Pancreas (tissue), 10 donors: ENCODE results near the gene NPHS2. TPM values are rescaled to one million over a fixed set of nuclear protein-coding genes. Genes with fewer than 3 reads are reported as not detected.
A peak's percentile ranks its signal among the peaks of the same experiment; 100 is the strongest.

Source experiments
- ATAC-seq, 4 donors: fragments of 200-7000 bp; cut with Tn5 transposase; one replicate each; pipeline versions ENCODE4 v1.8.0 to v1.9.1; 2020; ENCODE audit warnings: mild to moderate bottlenecking in 4 of 4, moderate library complexity in 4 of 4
- DNase-seq, 6 donors: peaks; one replicate each; pipeline ENCODE4 v3.0.0-alpha.2; 2020
- FAIRE-seq: peaks from 2 replicates; lab custom pipeline; 2012; peaks lifted over from hg19 to GRCh38; lab: Jason Lieb, UNC
- H3K27ac ChIP-seq, 4 donors: fragments of 200-600 bp; sonication (generic); 1 replicate in 3 of 4; 2 replicates in 1 of 4; pipeline versions ENCODE4 v1.5.0 to v1.8.0; 2020
- H3K27me3 ChIP-seq, 4 donors: fragments of 200-600 bp; one replicate each; pipeline ENCODE4 v1.8.0; 2021
- H3K36me3 ChIP-seq, 3 donors: fragments of 200-600 bp; sonication (generic) in 1 of 3; one replicate each; pipeline versions ENCODE4 v1.5.0 to v1.8.0; 2020 to 2021
- H3K4me1 ChIP-seq, 3 donors: fragments of 200-600 bp; one replicate each; pipeline ENCODE4 v1.8.0; 2021
- H3K4me3 ChIP-seq, 4 donors: fragments of 200-600 bp; sonication (generic) in 2 of 4; one replicate each; pipeline versions ENCODE4 v1.5.0 to v1.8.0; 2020 to 2021
- H3K9me3 ChIP-seq, 4 donors: fragments of 200-600 bp; one replicate each; pipeline ENCODE4 v1.8.0; 2021
- WGBS, 2 donors: extraction: QIAGEN DNeasy Blood & Tissue Kit; methylation state at CpG; one replicate each; pipeline ENCODE4 v1.1.7; 2013; 5-methylcytosine and 5-hydroxymethylcytosine counted together
- intact Hi-C, 3 donors: fragments of 100-400 bp; cut with DNase I; formaldehyde crosslinking; loops; one replicate each; pipeline versions ENCODE4 v1.11.1 to v1.14.2; 2022
- polyA plus RNA-seq, 2 donors: library from polyadenylated mRNA; stranded (reverse); fragments of 200-250 nt; gene quantifications; one replicate each; pipeline ENCODE4 v1.2.3, GENCODE V29; 2013
- total RNA-seq, 6 donors: library from RNA; stranded (reverse); fragmentation: NEBNext Ultra II Directional in 4 of 6; extraction: Animal tissue kit (Norgen Biotek cat#: 25700) in 4 of 6; gene quantifications; one replicate each; pipeline versions ENCODE4 v1.2.1 to v1.2.4, GENCODE V29; 2021 to 2023
- TF ChIP-seq, protein P1 (sequence below), 4 donors: fragments of 200-600 bp; sonication (generic) in 3 of 4; IDR thresholded peaks; one replicate each; pipeline versions ENCODE4 v1.5.0 to v1.8.0; 2021; ENCODE audit warnings: antibody characterized with exemption in 4 of 4
- donor health status: healthy with polysubstance abuse.
- donor health status: DM: no; HTN: no; CAD: no; lungs with moderate emphysema.
- donor health status: DM: no; HTN: no; CAD: no.
- donor health status: control.
- donor health status: control.
- donor health status: Bipolar disorder and iron deficiency.
- donor health status: DM: yes; HTN: yes; CAD: no.
- donor health status: DM: no; HTN: no; CAD: no.
- donor health status: DM: no; HTN: no; CAD: no.
- donor health status: DM: yes; HTN: yes; CAD: no.

Gene NPHS2
- total and polyA plus RNA-seq, 8 donors, result 0.12 TPM; not detected in 7

DNA sequence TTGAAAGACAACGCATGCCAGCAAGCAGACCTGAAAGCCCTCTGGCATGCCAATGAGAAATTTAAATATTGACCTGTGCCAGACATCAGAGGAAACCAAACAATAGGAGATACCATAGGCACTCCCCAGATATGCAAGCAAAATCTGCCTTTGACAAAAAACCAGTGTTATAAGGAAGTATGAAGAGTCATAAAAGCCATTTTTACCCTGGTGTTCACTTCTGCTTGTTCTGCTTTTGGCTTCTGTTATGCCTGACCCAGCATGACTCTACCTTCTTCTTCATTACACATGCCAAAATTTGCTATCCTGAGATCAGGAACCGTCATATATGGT is 26.4 kb downstream of the NPHS2 start:
- ATAC-seq (no peak), DNase-seq (no peak), FAIRE-seq (no peak)
- Histone ChIP-seq H3K27ac (no peak overlapping the region), H3K27me3 (no peaks in the 10 kb centered on the region), H3K4me1 (peaks cover 0 to 5% (median 0%) of the 10 kb centered on the region in 3 donors), H3K4me3 (no peak overlapping the region), H3K36me3 (no peaks in the 10 kb centered on the region), H3K9me3 (no peaks in the 10 kb centered on the region)
- 48 to 49% methylated on average over 2 of the region's 2 CpGs for WGBS, 2 donors
- TF ChIP-seq, protein P1, sequence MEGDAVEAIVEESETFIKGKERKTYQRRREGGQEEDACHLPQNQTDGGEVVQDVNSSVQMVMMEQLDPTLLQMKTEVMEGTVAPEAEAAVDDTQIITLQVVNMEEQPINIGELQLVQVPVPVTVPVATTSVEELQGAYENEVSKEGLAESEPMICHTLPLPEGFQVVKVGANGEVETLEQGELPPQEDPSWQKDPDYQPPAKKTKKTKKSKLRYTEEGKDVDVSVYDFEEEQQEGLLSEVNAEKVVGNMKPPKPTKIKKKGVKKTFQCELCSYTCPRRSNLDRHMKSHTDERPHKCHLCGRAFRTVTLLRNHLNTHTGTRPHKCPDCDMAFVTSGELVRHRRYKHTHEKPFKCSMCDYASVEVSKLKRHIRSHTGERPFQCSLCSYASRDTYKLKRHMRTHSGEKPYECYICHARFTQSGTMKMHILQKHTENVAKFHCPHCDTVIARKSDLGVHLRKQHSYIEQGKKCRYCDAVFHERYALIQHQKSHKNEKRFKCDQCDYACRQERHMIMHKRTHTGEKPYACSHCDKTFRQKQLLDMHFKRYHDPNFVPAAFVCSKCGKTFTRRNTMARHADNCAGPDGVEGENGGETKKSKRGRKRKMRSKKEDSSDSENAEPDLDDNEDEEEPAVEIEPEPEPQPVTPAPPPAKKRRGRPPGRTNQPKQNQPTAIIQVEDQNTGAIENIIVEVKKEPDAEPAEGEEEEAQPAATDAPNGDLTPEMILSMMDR (IDR thresholded peaks at IDR 0.05), result no peak
- intact Hi-C loops, result no loop called here

DNA sequence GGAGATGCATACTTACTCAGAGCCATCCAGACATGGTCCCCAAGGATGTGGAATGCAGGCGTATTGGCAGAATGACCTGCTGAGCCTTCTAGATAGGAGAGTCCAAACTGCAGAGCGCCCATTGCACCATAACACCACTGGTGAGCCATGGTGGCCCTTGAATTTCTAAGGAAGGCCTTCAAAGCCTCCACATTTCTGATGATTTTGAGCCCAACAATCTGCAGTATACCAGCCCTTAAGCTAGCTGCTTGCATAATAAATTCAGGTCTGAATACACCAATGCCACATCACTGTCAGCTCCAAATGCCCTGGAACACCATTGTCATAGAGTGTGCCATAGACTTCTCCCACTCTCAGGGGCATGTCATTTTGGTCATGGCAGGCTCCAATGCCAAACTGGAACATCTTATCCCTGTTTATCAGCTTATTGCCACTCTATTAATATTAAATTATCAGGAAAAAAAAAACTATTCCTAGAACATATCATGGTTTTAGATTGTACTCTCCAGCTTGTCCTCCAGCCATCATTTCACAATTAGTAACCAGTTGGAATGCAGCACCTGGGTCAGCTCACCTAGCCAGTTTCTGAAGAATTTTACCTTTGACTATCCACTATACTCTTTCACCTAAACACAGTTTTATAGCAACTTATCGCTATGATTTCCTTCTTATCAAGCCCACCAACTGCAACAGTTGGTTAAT is 26.9 kb downstream of the NPHS2 start:
- Histone ChIP-seq H3K27me3 (no peaks in the 10 kb centered on the region), H3K9me3 (no peaks in the 10 kb centered on the region), H3K36me3 (no peaks in the 10 kb centered on the region), H3K4me3 (no peak overlapping the region), H3K27ac (no peak overlapping the region), H3K4me1 (peaks cover 0 to 5% (median 0%) of the 10 kb centered on the region in 3 donors)
- TF ChIP-seq, protein P1 (IDR thresholded peaks at IDR 0.05), result no peak
- no peak for DNase-seq
- WGBS, 2 donors, result 57 to 61% methylated on average over 3 of the region's 3 CpGs
- peak in 2 of 4 donors; percentile 46 to 54 for ATAC-seq
- no peak for FAIRE-seq
- intact Hi-C loops, result no loop called here

DNA sequence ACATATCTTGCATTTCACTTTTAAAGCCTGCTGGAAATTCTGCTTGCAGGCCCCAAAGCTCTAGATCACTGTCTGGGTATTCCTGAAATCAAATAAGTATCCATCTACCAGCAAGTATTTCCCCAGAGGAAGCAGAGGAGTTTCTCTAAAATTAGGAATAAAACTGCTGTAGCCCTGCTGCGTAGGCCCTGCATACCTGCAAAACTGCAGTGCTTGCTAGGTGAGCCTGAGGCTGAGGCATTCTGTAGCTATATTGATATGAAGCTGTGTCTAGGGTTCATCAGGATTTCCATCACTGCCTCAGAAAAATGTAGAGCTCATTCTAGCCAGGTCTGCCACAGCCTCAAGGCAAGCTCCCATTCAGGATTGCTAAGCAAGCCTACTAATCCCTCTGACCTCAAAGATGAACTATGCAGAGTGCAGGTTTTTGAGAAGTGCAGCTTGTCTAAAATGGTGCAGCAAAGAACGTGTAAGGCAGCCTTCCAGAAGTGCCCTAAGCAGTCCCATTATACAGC is 28.7 kb downstream of the NPHS2 start:
- no peak for FAIRE-seq
- TF ChIP-seq, protein P1 (IDR thresholded peaks at IDR 0.05), result no peak
- Histone ChIP-seq H3K27me3 (no peaks in the 10 kb centered on the region), H3K4me3 (no peak overlapping the region), H3K27ac (no peak overlapping the region), H3K9me3 (no peaks in the 10 kb centered on the region), H3K4me1 (peaks cover 0 to 5% (median 0%) of the 10 kb centered on the region in 3 donors), H3K36me3 (no peaks in the 10 kb centered on the region)
- WGBS, 2 donors, result 87 to 90% methylated on average over 2 of the region's 2 CpGs
- intact Hi-C loops, result no loop called here
- DNase-seq, result no peak
- no peak for ATAC-seq

DNA sequence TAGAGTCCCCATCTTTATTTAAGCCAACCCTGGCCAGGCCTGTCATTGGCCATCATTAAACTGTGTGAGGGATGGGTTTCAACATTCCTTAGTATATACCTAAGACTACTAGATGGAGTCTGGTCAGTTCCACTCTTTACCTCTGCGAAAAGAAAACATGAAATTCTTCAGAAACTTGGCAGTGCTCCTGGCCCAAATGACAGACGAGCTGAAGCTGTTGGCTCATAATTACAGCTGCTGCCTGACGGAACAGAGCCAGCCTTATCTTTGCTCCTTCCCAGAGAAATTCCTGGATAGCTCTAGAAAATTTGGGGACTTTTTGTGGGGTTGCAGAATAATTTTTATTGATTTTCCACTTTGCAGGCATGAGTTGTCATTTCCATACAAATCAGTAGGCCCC is 30.4 kb downstream of the NPHS2 start:
- TF ChIP-seq, protein P1 (IDR thresholded peaks at IDR 0.05), result no peak
- H3K4me1 ChIP-seq, result peaks cover 0 to 5% (median 0%) of the 10 kb centered on the region in 3 donors
- no peaks in the 10 kb centered on the region for H3K9me3 ChIP-seq
- FAIRE-seq (no peak), ATAC-seq (peak; percentile 25 to 83 (median 61)), DNase-seq (peak in 3 of 6 donors; percentile 9 to 26 (median 17))
- no peak overlapping the region for H3K27ac ChIP-seq
- no peaks in the 10 kb centered on the region for H3K36me3 ChIP-seq
- 16% methylated on average over 3 of the region's 3 CpGs for WGBS, 2 donors
- no peak overlapping the region for H3K4me3 ChIP-seq
- intact Hi-C loops, result no loop called here
- no peaks in the 10 kb centered on the region for H3K27me3 ChIP-seq

DNA sequence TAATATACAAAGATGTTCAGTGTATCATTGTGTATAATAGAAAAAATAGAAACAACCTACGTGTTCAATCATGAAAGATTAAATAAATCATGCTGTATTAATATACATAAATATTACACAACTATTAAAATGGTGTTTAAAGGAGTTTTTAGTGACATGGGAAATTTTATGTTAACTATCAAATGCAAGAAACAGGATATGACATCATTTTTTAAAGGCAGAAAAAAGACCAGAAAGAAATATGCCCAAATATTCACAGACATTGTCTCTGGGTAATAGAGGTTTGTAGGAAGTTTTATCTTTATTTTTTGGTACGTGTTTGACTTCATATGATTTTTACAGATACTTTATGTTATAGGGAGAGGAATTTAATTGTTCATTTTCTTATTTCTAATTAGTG is 34.0 kb downstream of the NPHS2 start:
- Histone ChIP-seq H3K27ac (no peak overlapping the region), H3K9me3 (no peaks in the 10 kb centered on the region), H3K4me3 (no peak overlapping the region), H3K4me1 (no peaks in the 10 kb centered on the region), H3K27me3 (no peaks in the 10 kb centered on the region), H3K36me3 (no peaks in the 10 kb centered on the region)
- FAIRE-seq, result peak; percentile 5
- DNase-seq, result no peak
- TF ChIP-seq, protein P1 (IDR thresholded peaks at IDR 0.05), result no peak
- intact Hi-C loops, result no loop called here
- 61 to 67% methylated on average over 2 of the region's 2 CpGs for WGBS, 2 donors
- ATAC-seq, result no peak
